ENCODE results near the gene TTLL12.

- TF ChIP-seq CTCF (IDR thresholded peaks at IDR 0.05) (no peak), POLR2A (IDR thresholded peaks at IDR 0.05) (no peak)
These were observed 15.4 kb upstream of the TTLL12 start for GRCh38 chr22:43202326-43202725.
